GM21619 (cell line): ENCODE data around the gene NHLRC4.

Source experiments
- ATAC-seq: cut with Tn5 transposase; IDR thresholded peaks from one replicate; pipeline ENCODE4 v1.9.1; 2021; ENCODE audit not compliant: unreplicated experiment

NHLRC4 gene

GRCh38 chr16:582614-583331 lies 16.0 kb downstream of the NHLRC4 start:
- ATAC-seq = no peak

DNA sequence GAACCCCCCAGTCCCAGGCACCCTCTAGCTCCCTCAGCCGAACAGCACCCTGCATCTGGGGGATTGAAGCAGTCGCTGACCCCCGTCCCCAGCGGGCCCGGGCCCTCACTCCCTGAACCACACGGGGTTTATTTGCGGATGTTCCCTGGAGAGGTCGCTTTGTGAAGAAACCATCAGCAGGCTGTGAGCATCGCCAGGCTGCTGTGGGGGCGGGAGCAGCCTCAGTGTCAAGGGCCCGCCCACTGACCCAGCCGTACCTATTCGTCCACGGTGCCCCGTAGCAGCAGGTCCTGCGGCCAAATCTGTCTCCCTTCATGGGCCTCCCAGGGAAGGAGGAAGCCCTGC lies 16.6 kb downstream of the NHLRC4 start:
- ATAC-seq = no peak

DNA sequence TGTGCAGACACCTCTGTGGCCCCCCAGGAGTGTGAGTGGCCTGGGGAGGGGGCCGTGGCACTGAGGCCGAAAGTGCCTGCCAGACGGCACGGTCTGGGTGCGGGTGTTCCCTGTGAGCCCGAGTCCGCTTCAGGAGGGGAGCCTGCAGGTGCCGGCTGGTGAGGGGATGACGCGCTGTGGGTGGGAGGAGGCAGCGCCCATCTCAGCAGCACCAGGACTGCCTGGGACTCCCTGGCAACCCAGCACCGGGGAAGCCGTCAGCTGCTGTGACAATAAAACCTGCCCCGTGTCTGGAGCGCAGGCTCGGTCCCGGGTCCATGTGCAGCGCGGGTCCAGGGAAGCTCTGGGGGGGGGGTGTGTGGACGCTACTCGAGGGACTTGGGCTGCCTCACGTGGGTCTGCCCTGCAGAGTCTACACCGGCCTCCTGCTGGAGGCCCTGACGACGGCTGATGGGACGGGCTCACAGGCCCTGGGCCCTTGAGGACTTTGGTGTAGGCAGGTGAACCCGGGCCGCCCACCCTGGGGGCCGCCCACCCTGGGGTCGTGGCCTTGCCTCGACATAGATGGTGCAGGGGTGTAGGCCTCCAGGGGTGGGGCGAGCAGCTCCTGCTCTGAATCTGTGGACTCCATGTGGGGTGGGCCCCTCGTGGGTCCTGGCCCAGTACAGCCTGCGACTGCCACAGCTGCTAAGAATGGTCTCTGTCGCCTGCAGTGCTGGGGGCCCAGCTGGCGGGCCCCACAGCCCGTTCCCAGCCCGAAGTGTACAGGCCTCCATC lies 17.2 kb downstream of the NHLRC4 start:
- no peak for ATAC-seq

GRCh38 chr16:585351-585750 lies 18.5 kb downstream of the NHLRC4 start:
- ATAC-seq = no peak

DNA sequence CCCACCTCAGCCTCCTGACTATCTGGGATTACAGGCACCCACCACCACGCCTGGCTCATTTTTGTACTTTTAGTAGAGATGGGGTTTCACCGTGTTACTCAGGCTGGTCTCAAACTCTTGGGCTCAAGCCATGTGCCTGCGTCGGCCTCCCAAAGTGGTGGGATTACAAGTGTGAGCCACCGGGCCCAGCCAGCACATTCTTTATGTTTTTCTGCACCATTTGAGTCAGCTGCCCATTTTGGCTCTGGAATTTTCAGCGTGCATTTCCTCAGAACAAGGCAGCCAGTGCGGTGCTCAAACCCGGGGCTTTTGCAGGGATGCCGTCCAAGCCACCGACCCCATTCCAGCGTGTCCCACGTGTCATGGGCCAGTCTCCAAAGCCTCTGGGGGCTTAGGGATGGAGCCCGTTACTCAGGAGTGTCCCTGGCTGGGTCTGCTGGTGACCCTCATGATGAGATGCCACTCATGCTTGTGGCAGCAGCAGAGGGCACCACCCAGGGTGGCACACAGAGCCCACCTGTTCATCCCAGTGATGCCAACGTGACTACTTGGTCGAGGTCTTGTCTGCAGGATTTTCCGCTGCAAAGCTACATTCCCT lies 19.3 kb downstream of the NHLRC4 start:
- ATAC-seq = no peak

- ATAC-seq = no peak
Measured at GRCh38 chr16:586645-587590, 20.1 kb downstream of the NHLRC4 start.

GRCh38 chr16:588639-588888 lies 21.8 kb downstream of the NHLRC4 start:
- peak; percentile 15 for ATAC-seq

DNA sequence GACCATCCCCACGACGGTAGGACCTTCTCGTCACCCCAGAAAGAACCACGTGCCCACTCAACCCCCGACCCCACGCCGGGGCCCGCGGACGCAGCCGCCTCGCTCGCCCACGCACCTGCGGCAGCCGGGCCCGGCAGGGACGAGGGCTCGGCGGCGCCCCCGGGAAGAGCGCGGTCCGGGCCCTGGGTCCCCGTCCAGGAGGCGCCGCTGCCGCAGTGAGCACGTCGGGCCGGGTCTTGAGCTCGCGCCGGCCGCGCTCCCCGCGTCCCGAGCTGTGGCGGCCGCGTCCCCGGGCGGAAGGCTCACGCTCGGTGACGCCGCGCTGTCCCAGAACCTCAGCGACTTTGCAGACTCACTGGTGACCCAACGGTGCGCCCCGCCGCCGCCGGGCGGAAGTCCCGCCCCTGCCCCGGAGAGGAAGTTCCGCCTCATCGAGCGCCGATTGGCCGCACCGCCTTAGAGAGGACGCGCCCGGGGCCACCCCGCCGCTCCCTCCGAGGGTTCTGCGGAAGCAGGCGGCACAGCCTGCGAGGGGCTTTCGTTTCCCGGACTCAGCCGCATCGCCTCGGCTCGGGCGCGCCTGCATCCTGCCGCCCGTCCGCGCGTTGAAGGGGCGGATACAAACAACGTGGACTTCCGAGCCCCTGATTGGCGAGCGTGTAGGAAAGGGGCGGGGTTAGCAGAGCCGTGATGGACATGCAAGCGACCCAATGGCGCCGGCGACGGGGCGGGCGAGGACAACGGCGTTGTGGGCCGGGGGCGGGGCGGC lies 22.3 kb downstream of the NHLRC4 start:
- ATAC-seq = peak; percentile 62

GRCh38 chr16:589658-590187 lies 22.9 kb downstream of the NHLRC4 start, which contains the start of gene RAB40C:
RAB40C (plus strand) TSS chr16:590066; CDS start chr16:590292, 226 bp downstream.
- peak; percentile 70 for ATAC-seq

DNA sequence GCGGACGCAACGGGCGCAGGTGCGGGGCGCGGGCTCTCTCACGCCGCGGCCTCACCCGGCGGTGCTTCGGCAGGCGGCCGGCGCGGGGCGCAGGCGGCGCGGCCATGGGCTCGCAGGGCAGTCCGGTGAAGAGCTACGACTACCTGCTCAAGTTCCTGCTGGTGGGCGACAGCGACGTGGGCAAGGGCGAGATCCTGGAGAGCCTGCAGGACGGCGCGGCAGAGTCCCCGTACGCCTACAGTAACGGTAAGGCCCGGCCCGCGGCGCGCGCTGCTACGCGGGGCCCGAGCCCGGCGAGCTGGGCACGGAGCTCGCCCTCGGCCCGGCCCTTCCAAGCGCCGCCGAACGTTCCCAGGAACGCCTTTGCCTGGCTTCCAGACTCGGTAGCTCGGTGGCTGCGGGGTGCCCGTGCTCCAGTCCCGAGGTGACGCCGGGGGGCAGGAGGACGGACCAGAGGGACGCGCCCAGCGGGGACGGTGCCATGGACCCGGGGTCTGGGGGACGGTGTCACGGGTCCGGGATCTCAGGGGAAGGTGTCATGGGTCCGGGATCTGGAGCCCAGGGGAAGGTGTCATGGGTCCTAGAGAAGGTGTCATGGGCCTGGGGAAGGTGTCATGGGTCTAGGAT lies 23.5 kb downstream of the NHLRC4 start:
- ATAC-seq = peak; percentile 7

GRCh38 chr16:590815-591200 lies 24.0 kb downstream of the NHLRC4 start:
- no peak for ATAC-seq

- no peak for ATAC-seq
Measured at GRCh38 chr16:591231-591630, 24.4 kb downstream of the NHLRC4 start.

- no peak for ATAC-seq
Measured at GRCh38 chr16:591892-592517, 25.2 kb downstream of the NHLRC4 start.

GRCh38 chr16:592518-593306 lies 25.9 kb downstream of the NHLRC4 start:
- ATAC-seq = no peak

GRCh38 chr16:593406-593805 lies 26.6 kb downstream of the NHLRC4 start:
- ATAC-seq = no peak

- no peak for ATAC-seq
Measured at GRCh38 chr16:593807-594206, 27.0 kb downstream of the NHLRC4 start.

GRCh38 chr16:595094-595528 lies 28.3 kb downstream of the NHLRC4 start:
- no peak for ATAC-seq

DNA sequence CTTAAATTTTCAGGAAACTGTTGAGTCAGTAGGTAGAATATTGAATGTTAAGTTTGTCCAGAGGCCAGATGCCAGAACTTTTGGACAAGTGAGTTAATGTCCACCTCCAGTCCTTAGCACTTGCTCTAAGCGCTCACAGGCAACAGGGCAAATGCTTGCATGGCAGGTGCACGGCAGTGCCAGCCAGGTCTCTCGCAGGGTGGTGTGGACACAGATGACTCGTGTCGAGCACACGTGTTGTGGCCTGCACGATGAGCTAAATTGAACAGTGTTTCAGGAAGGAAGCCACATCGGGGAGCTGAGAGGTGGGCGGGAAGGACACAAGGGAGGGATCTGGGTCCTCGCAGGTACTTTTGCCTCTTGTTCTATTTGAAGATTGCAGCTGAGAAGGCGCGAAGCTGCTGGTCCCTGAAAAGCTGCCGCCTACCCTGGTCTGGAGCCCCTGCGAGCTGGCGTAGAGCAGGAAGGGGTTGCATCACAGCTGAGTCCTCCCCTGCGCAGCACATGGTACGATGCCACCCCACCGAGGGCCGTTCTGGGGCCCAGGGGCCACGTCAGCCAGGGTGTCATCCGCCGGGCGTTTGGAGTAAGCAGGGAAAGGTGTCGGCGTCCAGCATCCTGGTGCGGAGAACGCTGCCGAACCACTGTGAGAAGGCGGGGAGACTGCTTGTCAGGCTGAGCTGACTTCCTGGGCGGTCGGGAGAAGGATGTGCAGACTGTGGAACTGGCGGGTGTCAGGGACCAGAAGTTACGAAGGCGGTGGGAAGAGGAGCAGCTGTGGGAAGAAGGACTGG lies 29.3 kb downstream of the NHLRC4 start:
- no peak for ATAC-seq
